SKM-1 treated with dmso at 0.1 percent for 144 hours (cell line): Measurements from ENCODE around the gene STH.

Experiments used
- DNase-seq: peaks from one replicate; lab custom pipeline; 2025; ENCODE audit not compliant: unreplicated experiment; lab: John Stamatoyannopoulos, UW

The STH gene

GRCh38 chr17:45967378-45967777 lies 31.7 kb upstream of the STH start:
- DNase-seq: no peak

- DNase-seq: no peak
Measured at GRCh38 chr17:45968732-45969131, 30.3 kb upstream of the STH start.

- no peak for DNase-seq
Measured at GRCh38 chr17:45969726-45970125, 29.3 kb upstream of the STH start.

GRCh38 chr17:45970659-45971058 lies 28.4 kb upstream of the STH start:
- DNase-seq: no peak

DNA sequence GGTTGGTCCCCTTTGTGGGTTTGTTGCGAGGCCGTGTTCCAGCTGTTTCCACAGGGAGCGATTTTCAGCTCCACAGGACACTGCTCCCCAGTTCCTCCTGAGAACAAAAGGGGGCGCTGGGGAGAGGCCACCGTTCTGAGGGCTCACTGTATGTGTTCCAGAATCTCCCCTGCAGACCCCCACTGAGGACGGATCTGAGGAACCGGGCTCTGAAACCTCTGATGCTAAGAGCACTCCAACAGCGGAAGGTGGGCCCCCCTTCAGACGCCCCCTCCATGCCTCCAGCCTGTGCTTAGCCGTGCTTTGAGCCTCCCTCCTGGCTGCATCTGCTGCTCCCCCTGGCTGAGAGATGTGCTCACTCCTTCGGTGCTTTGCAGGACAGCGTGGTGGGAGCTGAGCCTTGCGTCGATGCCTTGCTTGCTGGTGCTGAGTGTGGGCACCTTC lies 27.3 kb upstream of the STH start:
- no peak for DNase-seq

DNA sequence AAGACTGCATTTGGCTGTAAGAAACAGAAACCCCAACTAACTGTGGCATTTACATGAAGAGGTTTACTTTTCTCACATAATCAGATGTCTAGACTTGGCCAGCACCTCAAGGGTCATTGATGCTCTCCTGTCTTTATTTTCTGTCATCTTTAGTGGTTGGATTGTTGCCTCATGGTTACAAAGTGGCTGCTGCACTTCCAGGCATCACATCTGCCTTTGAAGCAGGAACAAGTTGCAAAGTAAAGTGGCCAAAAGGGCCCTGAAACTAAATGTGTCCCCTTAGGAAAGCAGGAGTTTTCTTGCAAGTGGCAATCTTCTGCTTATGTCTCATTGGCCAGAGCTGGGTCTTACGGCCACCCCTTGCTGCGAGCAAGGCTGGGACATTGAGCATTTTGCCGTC lies 26.5 kb upstream of the STH start:
- DNase-seq: no peak

- DNase-seq: no peak
Measured at GRCh38 chr17:45973099-45973780, 25.8 kb upstream of the STH start.

DNA sequence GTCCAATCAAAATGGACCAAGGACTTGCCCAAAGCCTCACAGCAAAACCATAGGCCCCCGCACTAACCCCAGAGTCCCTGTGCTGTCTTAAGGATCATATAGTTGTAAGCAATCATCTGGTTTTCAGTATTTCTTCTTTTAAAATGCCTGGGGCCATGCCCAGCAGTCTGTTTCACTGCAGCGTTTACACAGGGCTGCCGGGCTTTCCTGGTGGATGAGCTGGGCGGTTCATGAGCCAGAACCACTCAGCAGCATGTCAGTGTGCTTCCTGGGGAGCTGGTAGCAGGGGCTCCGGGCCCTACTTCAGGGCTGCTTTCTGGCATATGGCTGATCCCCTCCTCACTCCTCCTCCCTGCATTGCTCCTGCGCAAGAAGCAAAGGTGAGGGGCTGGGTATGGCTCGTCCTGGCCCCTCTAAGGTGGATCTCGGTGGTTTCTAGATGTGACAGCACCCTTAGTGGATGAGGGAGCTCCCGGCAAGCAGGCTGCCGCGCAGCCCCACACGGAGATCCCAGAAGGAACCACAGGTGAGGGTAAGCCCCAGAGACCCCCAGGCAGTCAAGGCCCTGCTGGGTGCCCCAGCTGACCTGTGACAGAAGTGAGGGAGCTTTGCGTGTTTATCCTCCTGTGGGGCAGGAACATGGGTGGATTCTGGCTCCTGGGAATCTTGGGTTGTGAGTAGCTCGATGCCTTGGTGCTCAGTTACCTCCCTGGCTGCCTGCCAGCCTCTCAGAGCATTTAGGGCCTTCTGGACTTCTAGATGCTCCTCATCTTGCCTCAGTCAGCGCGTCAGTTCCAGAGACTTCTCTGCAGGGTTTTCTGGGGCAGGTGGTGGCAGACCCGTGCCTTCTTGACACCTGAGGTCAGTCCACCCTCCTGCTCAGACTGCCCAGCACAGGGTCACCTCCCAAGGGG lies 24.8 kb upstream of the STH start:
- no peak for DNase-seq

GRCh38 chr17:45974916-45975630 lies 24.0 kb upstream of the STH start:
- DNase-seq: no peak

DNA sequence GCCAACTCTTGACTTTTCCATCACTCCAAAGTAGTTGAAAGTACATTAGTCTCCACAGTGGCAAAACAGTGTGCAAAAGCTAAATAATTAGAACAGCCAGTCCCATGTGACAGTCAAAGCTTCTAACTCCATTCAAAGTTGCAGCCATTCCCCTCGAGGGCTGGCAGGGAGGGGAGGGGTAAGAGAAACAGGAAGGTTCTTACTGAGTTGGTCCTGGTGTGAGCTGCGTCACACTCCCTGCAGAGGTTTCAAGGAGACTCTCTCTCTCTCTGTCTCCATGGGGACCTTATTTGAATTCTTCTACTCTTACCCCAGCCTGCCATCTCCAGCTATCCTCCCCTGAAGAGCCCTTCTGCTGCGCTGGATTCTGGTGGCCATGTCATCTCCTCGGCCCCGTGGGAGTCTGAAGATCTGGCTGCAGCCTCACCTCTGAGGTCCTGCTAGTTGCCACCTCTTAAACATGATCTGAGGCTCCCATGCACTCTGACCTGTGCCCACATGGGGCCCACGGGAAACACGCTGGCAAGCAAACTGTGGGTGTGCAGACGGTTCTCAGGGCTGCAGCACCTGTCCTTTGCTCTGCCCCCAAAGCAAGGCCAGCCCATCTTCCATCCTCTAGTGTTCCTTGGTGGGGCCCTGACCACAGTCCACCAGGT lies 23.3 kb upstream of the STH start:
- no peak for DNase-seq

- DNase-seq: no peak
Measured at GRCh38 chr17:45976391-45976754, 22.7 kb upstream of the STH start.

DNA sequence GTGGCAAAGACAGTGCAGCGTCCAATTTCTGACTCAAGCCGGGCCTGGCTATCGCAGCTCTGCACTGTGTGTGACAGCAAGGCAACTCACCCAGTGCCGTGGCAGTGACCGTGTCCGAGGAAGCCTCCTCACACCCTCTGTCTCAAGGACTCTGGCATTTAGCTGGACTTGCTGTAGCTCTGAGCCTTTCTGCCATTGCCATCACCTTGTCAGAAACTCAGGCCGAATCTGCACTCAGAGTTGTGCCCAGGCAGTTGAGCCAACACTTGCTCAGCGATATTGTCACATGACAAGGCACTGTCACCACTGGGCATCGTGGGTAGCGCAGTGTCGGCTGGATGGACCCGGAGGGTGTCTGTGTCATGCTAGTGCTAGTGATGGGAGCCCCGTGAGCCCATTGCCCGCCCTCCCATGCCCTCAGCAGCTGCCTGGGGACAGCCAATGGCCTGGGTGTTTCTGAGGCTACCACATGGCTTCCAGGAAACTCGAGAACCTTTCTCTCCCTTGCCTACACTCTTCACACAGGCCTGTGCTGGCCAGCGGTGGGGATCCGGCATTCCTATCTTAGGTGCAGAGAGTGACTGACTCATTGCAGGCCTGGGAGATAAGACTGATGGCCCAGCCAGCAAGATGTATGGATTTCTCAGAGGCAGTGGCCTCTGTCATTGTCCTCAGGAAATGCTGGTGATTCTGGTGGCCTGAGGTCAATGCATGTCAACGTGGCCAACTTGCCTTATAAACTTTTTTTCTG lies 22.1 kb upstream of the STH start:
- no peak for DNase-seq

GRCh38 chr17:45977506-45977824 lies 21.6 kb upstream of the STH start:
- DNase-seq: no peak

DNA sequence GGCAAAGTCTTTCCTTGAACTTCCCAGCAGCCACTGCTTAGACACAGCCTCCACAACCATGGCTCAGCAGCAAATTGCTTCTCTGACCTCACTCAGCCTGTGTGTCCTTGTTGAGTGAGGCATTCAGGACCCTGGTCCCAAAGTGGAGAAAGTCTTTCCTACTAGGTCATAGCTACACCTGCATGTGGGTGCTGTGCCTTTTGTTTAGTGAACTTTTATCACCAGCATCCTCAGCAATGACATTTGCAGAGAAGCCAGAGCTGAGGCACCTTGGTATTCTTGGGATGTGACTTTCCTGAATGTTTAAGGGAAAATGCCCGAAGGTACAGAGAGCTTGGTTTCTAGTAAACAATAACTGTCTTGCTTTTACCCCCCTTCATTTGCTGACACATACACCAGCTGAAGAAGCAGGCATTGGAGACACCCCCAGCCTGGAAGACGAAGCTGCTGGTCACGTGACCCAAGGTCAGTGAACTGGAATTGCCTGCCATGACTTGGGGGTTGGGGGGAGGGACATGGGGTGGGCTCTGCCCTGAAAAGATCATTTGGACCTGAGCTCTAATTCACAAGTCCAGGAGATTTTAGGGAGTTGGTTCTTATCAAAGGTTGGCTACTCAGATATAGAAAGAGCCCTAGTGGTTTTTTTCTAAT lies 20.9 kb upstream of the STH start:
- DNase-seq: no peak

- no peak for DNase-seq
Measured at GRCh38 chr17:45979137-45979536, 19.9 kb upstream of the STH start.

- no peak for DNase-seq
Measured at GRCh38 chr17:45980855-45981254, 18.2 kb upstream of the STH start.

DNA sequence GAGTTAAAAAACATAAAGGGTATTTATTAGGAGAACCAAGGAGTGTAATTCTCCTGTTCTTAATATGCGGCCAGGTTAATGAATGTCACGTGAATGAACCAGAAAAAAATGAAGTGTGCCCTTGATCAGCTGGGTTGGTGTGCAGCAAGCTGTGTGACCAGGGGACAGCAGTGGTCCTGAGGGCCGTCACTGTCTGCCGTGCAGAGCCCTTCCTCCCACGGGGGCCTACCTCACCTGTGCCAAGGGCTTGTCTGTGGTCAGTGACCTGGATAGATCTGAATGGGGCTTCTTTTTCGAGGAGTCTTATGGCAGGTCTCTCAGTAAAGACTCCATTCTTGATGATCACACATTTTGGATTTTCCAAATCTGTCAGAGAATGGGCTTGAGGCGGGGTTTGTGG lies 17.7 kb upstream of the STH start:
- no peak for DNase-seq

GRCh38 chr17:45982791-45983613 lies 16.0 kb upstream of the STH start:
- no peak for DNase-seq

DNA sequence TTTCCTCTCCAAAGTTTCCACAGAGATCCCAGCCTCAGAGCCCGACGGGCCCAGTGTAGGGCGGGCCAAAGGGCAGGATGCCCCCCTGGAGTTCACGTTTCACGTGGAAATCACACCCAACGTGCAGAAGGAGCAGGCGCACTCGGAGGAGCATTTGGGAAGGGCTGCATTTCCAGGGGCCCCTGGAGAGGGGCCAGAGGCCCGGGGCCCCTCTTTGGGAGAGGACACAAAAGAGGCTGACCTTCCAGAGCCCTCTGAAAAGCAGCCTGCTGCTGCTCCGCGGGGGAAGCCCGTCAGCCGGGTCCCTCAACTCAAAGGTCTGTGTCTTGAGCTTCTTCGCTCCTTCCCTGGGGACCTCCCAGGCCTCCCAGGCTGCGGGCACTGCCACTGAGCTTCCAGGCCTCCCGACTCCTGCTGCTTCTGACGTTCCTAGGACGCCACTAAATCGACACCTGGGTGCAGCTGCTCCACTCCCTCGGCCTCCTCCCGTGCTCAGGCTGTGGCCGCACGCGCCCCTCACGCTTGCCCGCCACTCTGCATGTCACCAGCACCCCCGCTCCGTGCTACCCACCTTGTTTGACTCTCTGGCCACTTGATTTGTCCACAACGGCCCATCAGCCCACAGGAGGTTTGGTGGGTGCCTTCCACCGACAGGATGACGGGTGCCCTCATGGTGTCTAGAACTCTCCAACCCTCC lies 15.3 kb upstream of the STH start:
- DNase-seq: no peak
